Endodermal cell (in vitro differentiated cells): ENCODE results near the gene MISP. TPM values are rescaled to one million over a fixed set of nuclear protein-coding genes. Genes with fewer than 3 reads are reported as not detected.

ENCODE experiments used
- DNase-seq: peaks from one replicate; pipeline ENCODE4 v3.0.0-alpha.2; 2017
- H3K27ac ChIP-seq: 2 replicates; pipeline ENCODE4 v1.5.1; 2013; ENCODE audit warnings: mild to moderate bottlenecking, low read depth, low read length, moderate library complexity
- H3K27me3 ChIP-seq: 2 replicates; pipeline ENCODE4 v1.6.1; 2013; ENCODE audit warnings: mild to moderate bottlenecking, low read length, moderate library complexity; ENCODE audit not compliant: insufficient read depth, control insufficient read depth, poor library complexity, severe bottlenecking
- H3K36me3 ChIP-seq: 2 replicates; pipeline ENCODE4 v1.7.0; 2013; ENCODE audit warnings: mild to moderate bottlenecking, low read length, moderate library complexity; ENCODE audit not compliant: control insufficient read depth, insufficient read depth
- H3K4me1 ChIP-seq: one replicate; pipeline ENCODE4 v1.7.0; 2013; ENCODE audit warnings: low read length; ENCODE audit not compliant: control insufficient read depth, insufficient read depth
- H3K4me3 ChIP-seq: 2 replicates; pipeline ENCODE4 v1.5.1; 2013; ENCODE audit warnings: mild to moderate bottlenecking, low read length, moderate library complexity
- H3K9ac ChIP-seq: 2 replicates; pipeline ENCODE4 v1.6.1; 2013; ENCODE audit warnings: mild to moderate bottlenecking, low read length, moderate library complexity; ENCODE audit not compliant: poor library complexity, severe bottlenecking; ENCODE audit errors: extremely low read depth
- H3K9me3 ChIP-seq: 2 replicates; pipeline ENCODE4 v1.6.1; 2013; ENCODE audit warnings: mild to moderate bottlenecking, low read length, moderate library complexity; ENCODE audit not compliant: control insufficient read depth
- H3K27ac Mint-ChIP-seq: 2 replicates; pipeline ENCODE4 v1.8.0; 2020; ENCODE audit warnings: mixed read lengths
- H3K27me3 Mint-ChIP-seq: 2 replicates; pipeline ENCODE4 v1.8.0; 2021; ENCODE audit warnings: mild to moderate bottlenecking, mixed read lengths; ENCODE audit not compliant: insufficient read depth
- H3K36me3 Mint-ChIP-seq: 2 replicates; pipeline ENCODE4 v1.8.0; 2020; ENCODE audit warnings: low read depth, mixed read lengths
- H3K4me1 Mint-ChIP-seq: 2 replicates; pipeline ENCODE4 v1.8.0; 2020; ENCODE audit warnings: mixed read lengths
- H3K4me3 Mint-ChIP-seq: 2 replicates; pipeline ENCODE4 v1.8.0; 2020; ENCODE audit warnings: mild to moderate bottlenecking, moderate library complexity, mixed read lengths
- H3K9me3 Mint-ChIP-seq: 2 replicates; pipeline ENCODE4 v1.8.0; 2020; ENCODE audit warnings: mild to moderate bottlenecking, mixed read lengths
- WGBS, 2 experiments: methylation state at CpG; one replicate each; pipeline versions ENCODE4 v1.1.5 to v1.1.7; 2013; ENCODE audit warnings: missing lambda C conversion rate in 2 of 2, mixed read lengths in 1 of 2; ENCODE audit not compliant: insufficient coverage in 1 of 2, insufficient read length in 1 of 2; 5-methylcytosine and 5-hydroxymethylcytosine counted together
- total RNA-seq, 2 donors: library from RNA; stranded (reverse); fragmentation: NEBNext Ultra II Directional in 1 of 2; extraction: Animal tissue kit (Norgen Biotek cat#: 25700) in 1 of 2; gene quantifications; 2 replicates in 1 of 2; 3 replicates in 1 of 2; pipeline ENCODE4 v1.2.1, GENCODE V29; 2021
- TF ChIP-seq, protein P1 (sequence below): fragments of 200-600 bp; sonication (generic); conservative IDR thresholded peaks from 2 replicates; pipeline ENCODE4 v1.5.0; 2021; ENCODE audit warnings: antibody characterized with exemption, mild to moderate bottlenecking

MISP gene
- total RNA-seq, 2 donors from 2014 or later = 0.11 TPM; not detected in 1

DNA sequence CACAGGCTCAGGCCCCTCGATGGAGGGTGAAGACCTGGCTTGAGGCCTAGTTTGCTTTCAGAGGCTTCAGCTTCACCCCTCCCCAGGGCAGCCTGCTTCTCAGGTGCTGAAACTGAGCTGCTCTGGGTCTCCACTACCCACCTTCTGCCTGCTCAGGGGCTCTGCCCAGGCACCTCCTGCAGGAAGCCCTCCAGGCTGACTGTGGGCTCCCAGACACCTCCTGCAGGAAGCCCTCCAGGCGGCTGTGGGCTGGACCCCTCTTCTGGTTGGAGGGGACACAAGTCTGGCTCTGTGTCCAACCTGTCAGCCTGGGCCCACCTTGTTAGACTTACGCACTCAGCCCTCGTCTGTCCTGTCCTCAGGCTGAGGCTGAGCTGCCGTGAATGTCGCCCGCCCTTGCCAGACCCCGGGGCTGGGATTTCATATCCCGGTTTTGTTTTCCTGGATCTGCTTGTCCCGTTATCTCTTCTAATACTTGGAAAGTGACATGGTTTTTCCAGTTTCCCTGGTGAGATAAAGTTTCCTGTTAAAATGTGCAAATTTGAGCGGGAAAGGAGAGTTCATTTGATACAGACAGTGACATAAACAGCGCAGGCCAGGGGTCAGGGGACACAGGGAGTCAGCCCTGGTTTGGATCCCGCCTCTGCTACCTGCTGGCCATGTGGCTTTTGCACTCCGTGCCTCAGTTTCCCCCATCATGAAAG, 20.8 kb upstream of the MISP start:
- Histone ChIP-seq H3K9ac (no peak overlapping the region), H3K36me3 (peaks cover 5% of the 10 kb centered on the region), H3K27me3 (no peaks in the 10 kb centered on the region), H3K4me3 (no peak overlapping the region), H3K27ac (no peak overlapping the region), H3K4me1 (no peaks in the 10 kb centered on the region), H3K9me3 (no peaks in the 10 kb centered on the region)
- H3K36me3 Mint-ChIP-seq = peaks cover 21% of the 10 kb centered on the region
- no peaks in the 10 kb centered on the region for H3K4me1 Mint-ChIP-seq
- DNase-seq = no peak
- H3K9me3 Mint-ChIP-seq = no peaks in the 10 kb centered on the region
- no peak overlapping the region for H3K4me3 Mint-ChIP-seq
- H3K27ac Mint-ChIP-seq = no peak overlapping the region
- TF ChIP-seq, protein P1, sequence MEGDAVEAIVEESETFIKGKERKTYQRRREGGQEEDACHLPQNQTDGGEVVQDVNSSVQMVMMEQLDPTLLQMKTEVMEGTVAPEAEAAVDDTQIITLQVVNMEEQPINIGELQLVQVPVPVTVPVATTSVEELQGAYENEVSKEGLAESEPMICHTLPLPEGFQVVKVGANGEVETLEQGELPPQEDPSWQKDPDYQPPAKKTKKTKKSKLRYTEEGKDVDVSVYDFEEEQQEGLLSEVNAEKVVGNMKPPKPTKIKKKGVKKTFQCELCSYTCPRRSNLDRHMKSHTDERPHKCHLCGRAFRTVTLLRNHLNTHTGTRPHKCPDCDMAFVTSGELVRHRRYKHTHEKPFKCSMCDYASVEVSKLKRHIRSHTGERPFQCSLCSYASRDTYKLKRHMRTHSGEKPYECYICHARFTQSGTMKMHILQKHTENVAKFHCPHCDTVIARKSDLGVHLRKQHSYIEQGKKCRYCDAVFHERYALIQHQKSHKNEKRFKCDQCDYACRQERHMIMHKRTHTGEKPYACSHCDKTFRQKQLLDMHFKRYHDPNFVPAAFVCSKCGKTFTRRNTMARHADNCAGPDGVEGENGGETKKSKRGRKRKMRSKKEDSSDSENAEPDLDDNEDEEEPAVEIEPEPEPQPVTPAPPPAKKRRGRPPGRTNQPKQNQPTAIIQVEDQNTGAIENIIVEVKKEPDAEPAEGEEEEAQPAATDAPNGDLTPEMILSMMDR = no peak
- WGBS, 2 experiments = 88 to 92% methylated on average over 14 of the region's 14 CpGs
- H3K27me3 Mint-ChIP-seq = no peaks in the 10 kb centered on the region

DNA sequence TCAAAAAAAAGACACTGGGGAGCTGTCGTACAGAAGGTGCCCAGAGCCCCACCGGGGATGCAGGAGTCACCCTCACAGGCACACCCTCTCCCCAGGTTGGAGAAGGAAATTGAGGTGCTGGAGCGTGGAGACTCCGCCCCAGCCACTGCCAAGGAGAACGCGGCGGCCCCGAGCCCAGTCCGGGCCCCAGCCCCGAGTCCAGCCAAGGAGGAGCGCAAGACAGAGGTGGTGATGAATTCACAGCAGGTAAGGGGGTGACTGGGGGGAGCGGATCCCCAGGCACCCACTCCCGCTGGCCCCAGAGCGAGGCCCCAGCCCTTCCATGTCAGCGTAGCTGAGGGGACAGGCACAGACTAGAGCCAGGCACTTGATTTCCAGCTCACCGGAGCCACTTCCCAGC, 19.9 kb upstream of the MISP start:
- H3K36me3 Mint-ChIP-seq = peaks cover 21% of the 10 kb centered on the region
- H3K27ac Mint-ChIP-seq = no peak overlapping the region
- TF ChIP-seq, protein P1 = no peak
- no peaks in the 10 kb centered on the region for H3K9me3 Mint-ChIP-seq
- H3K4me3 Mint-ChIP-seq = no peak overlapping the region
- no peaks in the 10 kb centered on the region for H3K27me3 Mint-ChIP-seq
- no peak for DNase-seq
- no peak overlapping the region for H3K4me3 ChIP-seq
- H3K36me3 ChIP-seq = peaks cover 5% of the 10 kb centered on the region
- H3K9me3 ChIP-seq = no peaks in the 10 kb centered on the region
- WGBS, 2 experiments = 92 to 100% methylated on average over 3 to 16 of the region's 16 CpGs
- no peaks in the 10 kb centered on the region for H3K4me1 ChIP-seq
- no peak overlapping the region for H3K9ac ChIP-seq
- H3K4me1 Mint-ChIP-seq = no peaks in the 10 kb centered on the region
- H3K27me3 ChIP-seq = no peaks in the 10 kb centered on the region
- no peak overlapping the region for H3K27ac ChIP-seq

DNA sequence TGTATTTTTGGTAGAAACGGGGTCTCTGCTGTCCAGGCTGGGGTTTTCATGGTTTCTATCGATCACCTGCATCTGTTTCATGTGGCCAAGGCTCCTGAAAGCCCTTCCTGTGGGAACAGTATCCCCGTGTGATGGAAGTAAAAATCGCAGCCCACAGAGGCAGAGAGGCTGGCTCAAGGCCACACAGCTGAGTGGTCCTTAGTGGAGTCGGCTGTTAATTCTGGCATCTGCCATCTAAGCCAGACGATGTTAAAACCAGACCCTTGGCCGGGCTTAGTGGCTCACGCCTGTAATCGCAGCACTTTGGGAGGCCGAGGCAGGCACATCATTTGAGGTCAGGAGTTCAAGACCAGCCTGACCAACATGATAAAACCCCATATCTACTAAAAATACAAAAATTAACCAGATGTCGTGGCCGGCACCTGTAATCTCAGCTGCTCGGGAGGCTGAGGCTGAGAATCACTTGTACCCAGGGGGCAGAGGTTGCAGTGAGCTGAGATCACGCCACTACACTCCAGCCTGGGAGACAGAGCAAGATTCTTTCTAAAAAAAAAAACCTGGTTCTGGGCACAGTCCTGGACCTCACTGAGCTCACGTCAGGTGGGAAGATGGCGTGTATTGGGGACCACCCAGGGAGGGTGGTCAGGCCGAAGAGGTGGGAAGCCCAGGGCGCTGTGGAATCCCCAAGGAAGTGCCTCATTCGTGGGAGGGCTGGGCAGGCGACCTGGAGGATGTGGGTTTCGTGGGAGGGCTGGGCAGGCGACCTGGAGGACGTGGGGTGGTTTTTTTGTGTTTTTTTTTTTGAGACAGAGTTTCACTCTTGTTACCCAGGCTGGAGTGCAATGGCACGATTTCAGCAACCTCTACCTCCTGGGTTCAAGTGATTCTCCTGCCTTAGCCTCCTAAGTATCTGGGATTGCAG, 18.5 kb upstream of the MISP start:
- Histone ChIP-seq H3K9ac (no peak overlapping the region), H3K27me3 (no peaks in the 10 kb centered on the region), H3K9me3 (no peaks in the 10 kb centered on the region), H3K4me3 (no peak overlapping the region), H3K36me3 (peaks cover 5% of the 10 kb centered on the region), H3K27ac (no peak overlapping the region), H3K4me1 (no peaks in the 10 kb centered on the region)
- H3K4me1 Mint-ChIP-seq = no peaks in the 10 kb centered on the region
- TF ChIP-seq, protein P1 = no peak
- no peak overlapping the region for H3K27ac Mint-ChIP-seq
- H3K9me3 Mint-ChIP-seq = no peaks in the 10 kb centered on the region
- H3K4me3 Mint-ChIP-seq = no peak overlapping the region
- 92 to 93% methylated on average over 18 to 24 of the region's 24 CpGs for WGBS, 2 experiments
- no peaks in the 10 kb centered on the region for H3K27me3 Mint-ChIP-seq
- no peak for DNase-seq
- peaks cover 15% of the 10 kb centered on the region for H3K36me3 Mint-ChIP-seq
